Measurements from ENCODE around the gene TMEM259.

The TMEM259 gene

GRCh38 chr19:962683-963400 is 58.1 kb downstream of the TMEM259 start:
- Histone ChIP-seq H3K9me3 (ENCODE audit: insufficient read depth, low read length) (no peaks in the 10 kb centered on the region), H3K9me2 (replicated peaks; ENCODE audit: insufficient read depth, low read length) (no peaks in the 10 kb centered on the region), H3K4me2 (ENCODE audit: low read depth, low read length, poor library complexity, severe bottlenecking) (no peak overlapping the region), H3K4me3 (ENCODE audit: insufficient read depth, low read length, poor library complexity, severe bottlenecking) (no peak overlapping the region), H3K27ac (ENCODE audit: low read depth, low read length) (no peak overlapping the region), H3K36me3 (ENCODE audit: low read length) (no peaks in the 10 kb centered on the region), H3K79me2 (ENCODE audit: insufficient read depth, low read length) (no peaks in the 10 kb centered on the region), H4K20me1 (ENCODE audit: low read depth, low read length) (no peaks in the 10 kb centered on the region), H3K27me3 (ENCODE audit: low read length) (no peaks in the 10 kb centered on the region), H3K9ac (ENCODE audit: low read length) (no peak overlapping the region), H3F3A (ENCODE audit: insufficient read depth) (no peaks in the 10 kb centered on the region), H2AFZ (ENCODE audit: low read depth, low read length, severe bottlenecking) (no peak overlapping the region)
- TF ChIP-seq CTCF (IDR thresholded peaks at IDR 0.05; ENCODE audit: insufficient read depth, low read length, poor library complexity, severe bottlenecking), result no peak

GRCh38 chr19:961866-962620 is 58.9 kb downstream of the TMEM259 start:
- Histone ChIP-seq H3K4me2 (ENCODE audit: low read depth, low read length, poor library complexity, severe bottlenecking) (no peak overlapping the region), H3K79me2 (ENCODE audit: insufficient read depth, low read length) (no peaks in the 10 kb centered on the region), H3K27ac (ENCODE audit: low read depth, low read length) (no peak overlapping the region), H3K27me3 (ENCODE audit: low read length) (no peaks in the 10 kb centered on the region), H3F3A (ENCODE audit: insufficient read depth) (no peaks in the 10 kb centered on the region), H3K9me3 (ENCODE audit: insufficient read depth, low read length) (no peaks in the 10 kb centered on the region), H3K9me2 (replicated peaks; ENCODE audit: insufficient read depth, low read length) (no peaks in the 10 kb centered on the region), H3K9ac (ENCODE audit: low read length) (no peak overlapping the region), H3K36me3 (ENCODE audit: low read length) (no peaks in the 10 kb centered on the region), H3K4me3 (ENCODE audit: insufficient read depth, low read length, poor library complexity, severe bottlenecking) (no peak overlapping the region), H2AFZ (ENCODE audit: low read depth, low read length, severe bottlenecking) (no peak overlapping the region), H4K20me1 (ENCODE audit: low read depth, low read length) (no peaks in the 10 kb centered on the region)
- TF ChIP-seq EZH2phosphoT487 (conservative IDR thresholded peaks at IDR 0.05; ENCODE audit: low read length), result no peak

GRCh38 chr19:960601-960938 is 60.4 kb downstream of the TMEM259 start:
- Histone ChIP-seq H4K20me1 (ENCODE audit: low read depth, low read length) (no peaks in the 10 kb centered on the region), H3K9ac (ENCODE audit: low read length) (no peak overlapping the region), H3K9me2 (replicated peaks; ENCODE audit: insufficient read depth, low read length) (no peaks in the 10 kb centered on the region), H3K27ac (ENCODE audit: low read depth, low read length) (no peak overlapping the region), H3K4me2 (ENCODE audit: low read depth, low read length, poor library complexity, severe bottlenecking) (no peak overlapping the region), H3K79me2 (ENCODE audit: insufficient read depth, low read length) (no peaks in the 10 kb centered on the region), H2AFZ (ENCODE audit: low read depth, low read length, severe bottlenecking) (no peak overlapping the region), H3K27me3 (ENCODE audit: low read length) (no peaks in the 10 kb centered on the region), H3F3A (ENCODE audit: insufficient read depth) (no peaks in the 10 kb centered on the region), H3K4me3 (ENCODE audit: insufficient read depth, low read length, poor library complexity, severe bottlenecking) (no peak overlapping the region), H3K36me3 (ENCODE audit: low read length) (no peaks in the 10 kb centered on the region), H3K9me3 (ENCODE audit: insufficient read depth, low read length) (no peaks in the 10 kb centered on the region)
- TF ChIP-seq EZH2phosphoT487 (conservative IDR thresholded peaks at IDR 0.05; ENCODE audit: low read length) (no peak), CTCF (IDR thresholded peaks at IDR 0.05; ENCODE audit: insufficient read depth, low read length, poor library complexity, severe bottlenecking) (no peak)

- TF ChIP-seq CTCF (IDR thresholded peaks at IDR 0.05; ENCODE audit: insufficient read depth, low read length, poor library complexity, severe bottlenecking), result no peak
- no peak for TF ChIP-seq EZH2phosphoT487 (conservative IDR thresholded peaks at IDR 0.05; ENCODE audit: low read length)
- Histone ChIP-seq H3K4me3 (ENCODE audit: insufficient read depth, low read length, poor library complexity, severe bottlenecking) (no peak overlapping the region), H3K4me2 (ENCODE audit: low read depth, low read length, poor library complexity, severe bottlenecking) (no peak overlapping the region), H2AFZ (ENCODE audit: low read depth, low read length, severe bottlenecking) (no peak overlapping the region), H3K9me3 (ENCODE audit: insufficient read depth, low read length) (no peaks in the 10 kb centered on the region), H3K27me3 (ENCODE audit: low read length) (no peaks in the 10 kb centered on the region), H3K9me2 (replicated peaks; ENCODE audit: insufficient read depth, low read length) (no peaks in the 10 kb centered on the region), H3F3A (ENCODE audit: insufficient read depth) (no peaks in the 10 kb centered on the region), H4K20me1 (ENCODE audit: low read depth, low read length) (no peaks in the 10 kb centered on the region), H3K79me2 (ENCODE audit: insufficient read depth, low read length) (no peaks in the 10 kb centered on the region), H3K36me3 (ENCODE audit: low read length) (no peaks in the 10 kb centered on the region), H3K9ac (ENCODE audit: low read length) (no peak overlapping the region), H3K27ac (ENCODE audit: low read depth, low read length) (no peak overlapping the region)
Measured at GRCh38 chr19:960020-960419, 60.9 kb downstream of the TMEM259 start.
